ENCODE results near the gene MAD1L1. TPM values are rescaled to one million over a fixed set of nuclear protein-coding genes. Genes with fewer than 3 reads are reported as not detected.
A peak's percentile ranks its signal among the peaks of the same experiment; 100 is the strongest.

The MAD1L1 gene
- 100 to 1,000 TPM in 1 of 5 donors, 10 to 100 TPM in 4; 12.8 to 469 (median 25.0) TPM for total RNA-seq
- polyA plus RNA-seq, result 10 to 100 TPM; 25.8 to 36.0 (median 28.7) TPM
- long read RNA-seq, donor 1, result 0 reads
- long read RNA-seq, donor 2, partial matches to known transcripts, result 15 of 24 reads
- long read RNA-seq, donor 2, other reads (novel, unspliced or antisense), result 9 of 24 reads
- long read RNA-seq, donor 3, result 0 reads
- long read RNA-seq, donor 4, result 0 reads
- long read RNA-seq, donor 5, result 0 reads
- long read RNA-seq, donor 6, result 0 reads
- long read RNA-seq, donor 7, result 0 reads
- long read RNA-seq, donor 8, result 0 reads
- long read RNA-seq, donor 9, result 0 reads
- long read RNA-seq, donor 10, result 0 reads

- 0% methylated on average over 27 to 63 of the region's 63 CpGs for WGBS, 5 donors
Measured at GRCh38 chr7:2232766-2233520, at the start of gene MAD1L1. Gene MAD1L1 (minus strand): TSS chr7:2232945. CDS start chr7:2230133, 2,812 bp downstream.

GRCh38 chr7:2282185-2282751, 49.5 kb upstream of the MAD1L1 start:
- peak overlapping the region in 2 of 5 donors; percentile 38 to 56 for H3K27ac ChIP-seq
- DNase-seq, result no peak
- WGBS, 5 donors, result 79 to 90% (median 89%) methylated on average over 14 of the region's 14 CpGs

More at GRCh38 chr7:2232766-2233520, at the start of gene MAD1L1:
- intact Hi-C loops (cut with DNase I; ENCODE audit: low total_unique reads), result no loop called here
- no peaks in the 10 kb centered on the region for H3K27me3 ChIP-seq
- H3K4me1 ChIP-seq, result peaks cover 11 to 35% (median 31%) of the 10 kb centered on the region in 4 donors
- peaks cover 13 to 59% (median 54%) of the 10 kb centered on the region in 4 donors for H3K36me3 ChIP-seq
- DNase-seq, result peak; percentile 91 to 97
- H3K27ac ChIP-seq, result peak within 1 kb of the TSS; percentile 47 to 89 (median 85)
- H3K4me3 ChIP-seq, result peak within 1 kb of the TSS; percentile 97 to 100 (median 98)
- H3K9me3 ChIP-seq, result no peaks in the 10 kb centered on the region
- TF ChIP-seq POLR2A (IDR thresholded peaks at IDR 0.05), result no peak
- TF ChIP-seq POLR2AphosphoS5 (IDR thresholded peaks at IDR 0.05), result peak in 2 of 3 donors; percentile 8 to 61

GRCh38 chr7:2281541-2281940, 48.8 kb upstream of the MAD1L1 start:
- peak overlapping the region in 2 of 5 donors; percentile 38 to 56 for H3K27ac ChIP-seq
- no peaks in the 10 kb centered on the region for H3K27me3 ChIP-seq
- H3K4me3 ChIP-seq, result no peak overlapping the region
- peak in 1 of 2 donors; percentile 90 for DNase-seq
- WGBS, 5 donors, result 40 to 73% (median 66%) methylated on average over 9 of the region's 9 CpGs
- peaks cover 0 to 15% (median 12%) of the 10 kb centered on the region in 4 donors for H3K36me3 ChIP-seq
- peaks cover 0 to 28% (median 12%) of the 10 kb centered on the region in 4 donors for H3K4me1 ChIP-seq
- no peaks in the 10 kb centered on the region for H3K9me3 ChIP-seq
- TF ChIP-seq, protein P1, sequence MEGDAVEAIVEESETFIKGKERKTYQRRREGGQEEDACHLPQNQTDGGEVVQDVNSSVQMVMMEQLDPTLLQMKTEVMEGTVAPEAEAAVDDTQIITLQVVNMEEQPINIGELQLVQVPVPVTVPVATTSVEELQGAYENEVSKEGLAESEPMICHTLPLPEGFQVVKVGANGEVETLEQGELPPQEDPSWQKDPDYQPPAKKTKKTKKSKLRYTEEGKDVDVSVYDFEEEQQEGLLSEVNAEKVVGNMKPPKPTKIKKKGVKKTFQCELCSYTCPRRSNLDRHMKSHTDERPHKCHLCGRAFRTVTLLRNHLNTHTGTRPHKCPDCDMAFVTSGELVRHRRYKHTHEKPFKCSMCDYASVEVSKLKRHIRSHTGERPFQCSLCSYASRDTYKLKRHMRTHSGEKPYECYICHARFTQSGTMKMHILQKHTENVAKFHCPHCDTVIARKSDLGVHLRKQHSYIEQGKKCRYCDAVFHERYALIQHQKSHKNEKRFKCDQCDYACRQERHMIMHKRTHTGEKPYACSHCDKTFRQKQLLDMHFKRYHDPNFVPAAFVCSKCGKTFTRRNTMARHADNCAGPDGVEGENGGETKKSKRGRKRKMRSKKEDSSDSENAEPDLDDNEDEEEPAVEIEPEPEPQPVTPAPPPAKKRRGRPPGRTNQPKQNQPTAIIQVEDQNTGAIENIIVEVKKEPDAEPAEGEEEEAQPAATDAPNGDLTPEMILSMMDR (IDR thresholded peaks at IDR 0.05), result no peak
- no peak for TF ChIP-seq POLR2AphosphoS5 (IDR thresholded peaks at IDR 0.05)
- intact Hi-C loops (cut with DNase I; ENCODE audit: low total_unique reads), result no loop called here

More at GRCh38 chr7:2282185-2282751, 49.5 kb upstream of the MAD1L1 start:
- Histone ChIP-seq H3K36me3 (peaks cover 0 to 7% (median 6%) of the 10 kb centered on the region in 4 donors), H3K4me3 (no peak overlapping the region), H3K4me1 (peaks cover 0 to 28% (median 12%) of the 10 kb centered on the region in 4 donors), H3K27me3 (no peaks in the 10 kb centered on the region), H3K9me3 (no peaks in the 10 kb centered on the region)
- TF ChIP-seq, protein P1 (IDR thresholded peaks at IDR 0.05), result no peak
- no peak for TF ChIP-seq POLR2A (IDR thresholded peaks at IDR 0.05)
- intact Hi-C loops (cut with DNase I; ENCODE audit: low total_unique reads), result no loop called here

- 30 to 57% (median 50%) methylated on average over 2 of the region's 2 CpGs for WGBS, 5 donors
- no peaks in the 10 kb centered on the region for H3K9me3 ChIP-seq
- TF ChIP-seq POLR2A (IDR thresholded peaks at IDR 0.05) (no peak), EP300 (IDR thresholded peaks at IDR 0.05) (no peak), POLR2AphosphoS5 (IDR thresholded peaks at IDR 0.05) (no peak)
- TF ChIP-seq, protein P1 (IDR thresholded peaks at IDR 0.05), result no peak
- DNase-seq, result no peak
- intact Hi-C loops (cut with DNase I; ENCODE audit: low total_unique reads), result no loop called here
- H3K27ac ChIP-seq, result no peak overlapping the region
- H3K36me3 ChIP-seq, result peaks cover 0 to 24% (median 20%) of the 10 kb centered on the region in 4 donors
- peaks cover 0 to 28% (median 12%) of the 10 kb centered on the region in 4 donors for H3K4me1 ChIP-seq
- no peak overlapping the region for H3K4me3 ChIP-seq
- H3K27me3 ChIP-seq, result no peaks in the 10 kb centered on the region
Measured at GRCh38 chr7:2280424-2280823, 47.7 kb upstream of the MAD1L1 start.
